OCI-LY3 (cell line): ENCODE results near the gene KCNH3.

ENCODE experiments used
- H2AFZ ChIP-seq: fragments of 200-600, 300-600 bp; shearing (Covaris generic); 2 replicates; pipeline ENCODE4 v1.6.0; 2014; ENCODE audit warnings: antibody characterized with exemption, low read depth, low read length
- H3K27ac ChIP-seq: fragments of 200-600, 300-600 bp; sonication (generic); 2 replicates; pipeline ENCODE4 v1.5.1; 2014; ENCODE audit warnings: mild to moderate bottlenecking, low read length, moderate library complexity, mixed read lengths
- H3K27me3 ChIP-seq: fragments of 200-600, 300-600 bp; sonication (generic); 2 replicates; pipeline ENCODE4 v1.6.1; 2014; ENCODE audit warnings: low read depth, low read length, mixed read lengths
- H3K36me3 ChIP-seq: fragments of 200-600, 300-600 bp; sonication (generic); replicated peaks from 2 replicates; pipeline ENCODE3; 2014; ENCODE audit warnings: low read depth, low read length, mixed read lengths
- H3K4me1 ChIP-seq: fragments of 300-600, 200-600 bp; sonication (generic); 2 replicates; pipeline ENCODE4 v1.6.1; 2014; ENCODE audit warnings: low read length, mixed read lengths
- H3K4me2 ChIP-seq: fragments of 200-600, 300-600 bp; sonication (generic); 2 replicates; pipeline ENCODE4 v1.6.1; 2014; ENCODE audit warnings: low read length, mixed read lengths
- H3K4me3 ChIP-seq: fragments of 300-600, 200-600 bp; sonication (generic); 2 replicates; pipeline ENCODE4 v1.5.1; 2014; ENCODE audit warnings: antibody characterized with exemption, mild to moderate bottlenecking, low read length, moderate library complexity
- H3K79me2 ChIP-seq: fragments of 300-600, 200-600 bp; shearing (Covaris generic); 2 replicates; pipeline ENCODE4 v1.6.1; 2014; ENCODE audit warnings: mild to moderate bottlenecking, low read length, mixed read lengths
- H3K9ac ChIP-seq: fragments of 300-600, 200-600 bp; shearing (Covaris generic); 2 replicates; pipeline ENCODE4 v1.6.0; 2014; ENCODE audit warnings: mild to moderate bottlenecking, low read length, moderate library complexity
- H3K9me3 ChIP-seq: fragments of 200-600, 300-600 bp; shearing (Covaris generic); 2 replicates; pipeline ENCODE4 v1.6.1; 2014; ENCODE audit warnings: low read length, mixed read lengths; ENCODE audit not compliant: insufficient read depth
- H4K20me1 ChIP-seq: fragments of 200-600, 300-600 bp; sonication (generic); 2 replicates; pipeline ENCODE4 v1.6.1; 2016; ENCODE audit warnings: low read length, mixed read lengths; ENCODE audit not compliant: insufficient read depth
- CTCF ChIP-seq: fragments of 200-600, 300-600 bp; sonication (generic); IDR thresholded peaks from 2 replicates; pipeline ENCODE4 v1.5.1; 2014; ENCODE audit warnings: antibody characterized with exemption, low read length, low read depth
- EZH2phosphoT487 ChIP-seq: fragments of 200-600 bp; shearing (Covaris generic); IDR thresholded peaks from 2 replicates; pipeline ENCODE4 v1.6.1; 2018; ENCODE audit warnings: antibody characterized with exemption, mixed run types, low read depth

The KCNH3 gene

GRCh38 chr12:49491823-49492222 lies 47.0 kb upstream of the KCNH3 start:
- Histone ChIP-seq H3K4me1 (peaks cover 24% of the 10 kb centered on the region), H4K20me1 (no peaks in the 10 kb centered on the region), H3K27ac (no peak overlapping the region), H3K9ac (no peak overlapping the region), H3K9me3 (no peaks in the 10 kb centered on the region), H3K4me2 (no peak overlapping the region), H3K27me3 (no peaks in the 10 kb centered on the region), H3K4me3 (no peak overlapping the region), H3K36me3 (no peaks in the 10 kb centered on the region), H3K79me2 (no peaks in the 10 kb centered on the region), H2AFZ (no peak overlapping the region)
- TF ChIP-seq CTCF, result no peak
- no peak for TF ChIP-seq EZH2phosphoT487

- TF ChIP-seq EZH2phosphoT487, result no peak
- no peak for TF ChIP-seq CTCF
- Histone ChIP-seq H3K4me3 (no peak overlapping the region), H3K9ac (no peak overlapping the region), H3K27me3 (no peaks in the 10 kb centered on the region), H3K4me1 (peaks cover 4% of the 10 kb centered on the region), H3K79me2 (no peaks in the 10 kb centered on the region), H3K4me2 (no peak overlapping the region), H3K36me3 (no peaks in the 10 kb centered on the region), H3K9me3 (no peaks in the 10 kb centered on the region), H3K27ac (no peak overlapping the region), H4K20me1 (no peaks in the 10 kb centered on the region), H2AFZ (no peak overlapping the region)
Observed at GRCh38 chr12:49493900-49494299, 44.9 kb upstream of the KCNH3 start.

GRCh38 chr12:49496417-49497360 lies 42.1 kb upstream of the KCNH3 start:
- Histone ChIP-seq H3K27ac (no peak overlapping the region), H3K4me2 (no peak overlapping the region)
- no peak for TF ChIP-seq EZH2phosphoT487
- TF ChIP-seq CTCF, result no peak

GRCh38 chr12:49501895-49502294 lies 36.9 kb upstream of the KCNH3 start:
- Histone ChIP-seq H3K9me3 (no peaks in the 10 kb centered on the region), H3K79me2 (no peaks in the 10 kb centered on the region), H3K4me3 (no peak overlapping the region), H3K4me1 (no peaks in the 10 kb centered on the region), H3K9ac (no peak overlapping the region), H3K27ac (no peak overlapping the region), H3K27me3 (no peaks in the 10 kb centered on the region), H2AFZ (no peak overlapping the region), H4K20me1 (no peaks in the 10 kb centered on the region), H3K4me2 (no peak overlapping the region), H3K36me3 (peaks cover 12% of the 10 kb centered on the region)
- no peak for TF ChIP-seq CTCF
- TF ChIP-seq EZH2phosphoT487, result no peak

More at GRCh38 chr12:49496417-49497360, 42.1 kb upstream of the KCNH3 start:
- Histone ChIP-seq H3K36me3 (peaks cover 6% of the 10 kb centered on the region), H3K4me3 (no peak overlapping the region), H4K20me1 (no peaks in the 10 kb centered on the region), H2AFZ (no peak overlapping the region), H3K9me3 (no peaks in the 10 kb centered on the region), H3K27me3 (no peaks in the 10 kb centered on the region), H3K9ac (no peak overlapping the region), H3K4me1 (no peaks in the 10 kb centered on the region), H3K79me2 (no peaks in the 10 kb centered on the region)
